VCaP (cell line): ENCODE results near the gene FARS2.

Experiments used
- H3K27ac ChIP-seq: fragments of 450-650 bp; 2 replicates; pipeline ENCODE4 v1.5.1; 2017
- CTCF ChIP-seq: fragments of 450-650 bp; conservative IDR thresholded peaks from 2 replicates; pipeline ENCODE4 v1.5.1; 2017; ENCODE audit warnings: mild to moderate bottlenecking, moderate library complexity

FARS2 gene

GRCh38 chr6:5337573-5337972, 76.3 kb downstream of the FARS2 start:
- no peak overlapping the region for H3K27ac ChIP-seq
- TF ChIP-seq CTCF, result no peak

GRCh38 chr6:5338177-5338960, 77.1 kb downstream of the FARS2 start:
- TF ChIP-seq CTCF, result no peak
- H3K27ac ChIP-seq, result no peak overlapping the region

GRCh38 chr6:5339786-5340185, 78.5 kb downstream of the FARS2 start:
- no peak for TF ChIP-seq CTCF
- H3K27ac ChIP-seq, result no peak overlapping the region

GRCh38 chr6:5341845-5342244, 80.5 kb downstream of the FARS2 start:
- no peak for TF ChIP-seq CTCF
- no peak overlapping the region for H3K27ac ChIP-seq

- TF ChIP-seq CTCF, result no peak
- H3K27ac ChIP-seq, result no peak overlapping the region
Measured at GRCh38 chr6:5343998-5344397, 82.7 kb downstream of the FARS2 start.

- TF ChIP-seq CTCF, result no peak
- H3K27ac ChIP-seq, result no peak overlapping the region
Measured at GRCh38 chr6:5345324-5345723, 84.0 kb downstream of the FARS2 start.

- no peak overlapping the region for H3K27ac ChIP-seq
- TF ChIP-seq CTCF, result no peak
Measured at GRCh38 chr6:5351552-5352210, 90.4 kb downstream of the FARS2 start.
